Bronchial epithelial cell (primary cell): ENCODE results near the gene CTDNEP1. TPM values are rescaled to one million over a fixed set of nuclear protein-coding genes. Genes with fewer than 3 reads are reported as not detected.

Source experiments
- DNase-seq: peaks from one replicate; pipeline ENCODE4 v3.0.0-alpha.2; 2010; ENCODE audit warnings: low read depth
- FAIRE-seq: peaks from 2 replicates; lab custom pipeline; 2011; peaks lifted over from hg19 to GRCh38; lab: Jason Lieb, UNC
- H3K27me3 ChIP-seq: 2 replicates; pipeline ENCODE4 v1.5.1; 2011; ENCODE audit warnings: low read length; ENCODE audit not compliant: control insufficient read depth, insufficient read depth
- H3K36me3 ChIP-seq: 2 replicates; pipeline ENCODE4 v1.5.1; 2011; ENCODE audit warnings: low read length; ENCODE audit not compliant: control insufficient read depth, insufficient read depth
- H3K4me3 ChIP-seq: 2 replicates; pipeline ENCODE4 v1.5.1; 2011; ENCODE audit warnings: mild to moderate bottlenecking, low read depth, low read length, control low read depth
- total RNA-seq: library from RNA; depleted of rRNA; stranded (reverse); fragments of >200 nt; gene quantifications from 2 replicates; pipeline ENCODE4 v1.2.1, GENCODE V29; 2014
- TF ChIP-seq, protein P1 (sequence below): IDR thresholded peaks from 2 replicates; pipeline ENCODE4 v1.5.1; 2011; ENCODE audit warnings: mild to moderate bottlenecking, moderate library complexity, low read length, control low read depth, inconsistent platforms; ENCODE audit not compliant: insufficient read depth, severe bottlenecking

Gene CTDNEP1
- total RNA-seq, 1 donor from 2014 or later = 17.6 TPM

DNA sequence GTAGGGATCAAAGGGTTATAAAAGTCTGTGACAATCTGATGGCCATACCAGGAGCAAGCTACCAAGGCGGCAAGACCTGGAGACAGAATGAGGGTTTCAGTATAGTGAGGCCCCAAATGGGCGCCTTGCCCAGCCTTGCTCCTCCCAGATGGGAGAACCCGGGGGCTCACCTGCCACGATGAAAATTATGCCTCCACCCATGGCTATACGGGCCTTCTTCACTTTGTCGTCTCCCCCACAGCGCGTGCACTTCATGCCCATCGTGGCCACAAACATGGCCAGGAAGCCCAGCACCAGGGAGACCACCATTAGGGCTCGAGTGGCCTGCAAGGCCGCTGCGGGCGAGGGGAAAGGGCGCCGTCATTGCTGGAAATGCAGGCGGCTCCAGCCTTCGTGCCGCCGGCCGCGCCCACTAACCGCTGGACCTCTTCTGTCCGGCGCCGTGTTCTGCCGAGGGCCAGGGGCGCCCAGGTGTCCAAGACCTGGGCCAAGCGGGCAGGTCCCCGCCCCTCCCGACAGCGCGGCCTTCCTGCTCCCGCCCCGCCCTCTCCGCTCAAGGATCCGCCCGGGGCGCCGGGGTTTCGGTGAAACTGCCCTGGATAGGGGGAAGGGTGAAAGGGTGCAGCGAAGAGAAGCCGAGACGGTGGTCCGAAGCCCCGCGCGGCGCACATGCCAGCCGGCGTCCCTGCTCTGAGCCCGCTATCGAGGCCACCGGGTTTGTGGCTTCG, 9.3 kb upstream of the CTDNEP1 start:
- Histone ChIP-seq H3K36me3 (peaks cover 11% of the 10 kb centered on the region), H3K27me3 (no peaks in the 10 kb centered on the region), H3K4me3 (peak overlapping the region; percentile 97)
- TF ChIP-seq, protein P1, sequence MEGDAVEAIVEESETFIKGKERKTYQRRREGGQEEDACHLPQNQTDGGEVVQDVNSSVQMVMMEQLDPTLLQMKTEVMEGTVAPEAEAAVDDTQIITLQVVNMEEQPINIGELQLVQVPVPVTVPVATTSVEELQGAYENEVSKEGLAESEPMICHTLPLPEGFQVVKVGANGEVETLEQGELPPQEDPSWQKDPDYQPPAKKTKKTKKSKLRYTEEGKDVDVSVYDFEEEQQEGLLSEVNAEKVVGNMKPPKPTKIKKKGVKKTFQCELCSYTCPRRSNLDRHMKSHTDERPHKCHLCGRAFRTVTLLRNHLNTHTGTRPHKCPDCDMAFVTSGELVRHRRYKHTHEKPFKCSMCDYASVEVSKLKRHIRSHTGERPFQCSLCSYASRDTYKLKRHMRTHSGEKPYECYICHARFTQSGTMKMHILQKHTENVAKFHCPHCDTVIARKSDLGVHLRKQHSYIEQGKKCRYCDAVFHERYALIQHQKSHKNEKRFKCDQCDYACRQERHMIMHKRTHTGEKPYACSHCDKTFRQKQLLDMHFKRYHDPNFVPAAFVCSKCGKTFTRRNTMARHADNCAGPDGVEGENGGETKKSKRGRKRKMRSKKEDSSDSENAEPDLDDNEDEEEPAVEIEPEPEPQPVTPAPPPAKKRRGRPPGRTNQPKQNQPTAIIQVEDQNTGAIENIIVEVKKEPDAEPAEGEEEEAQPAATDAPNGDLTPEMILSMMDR = no peak
- FAIRE-seq (no peak), DNase-seq (peak; percentile 30)

DNA sequence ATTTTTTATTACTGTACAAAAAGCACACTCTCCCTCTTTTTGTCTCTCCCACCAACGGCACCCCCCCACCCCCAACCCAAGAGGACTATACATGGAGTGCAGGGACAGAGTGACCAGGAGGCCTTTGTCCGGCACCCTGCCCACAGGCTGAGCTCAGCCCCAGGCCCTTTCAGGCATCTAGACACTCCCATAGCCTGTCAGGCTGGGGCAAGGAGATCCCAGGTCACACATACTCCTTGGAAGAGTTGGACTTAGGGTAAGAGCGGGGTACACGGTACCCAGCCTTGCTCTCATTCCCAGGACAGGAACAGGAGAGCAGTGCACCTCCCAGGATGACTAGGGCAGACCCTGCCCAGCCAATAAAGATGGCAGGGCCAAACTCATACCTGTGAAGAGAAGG, 8.6 kb upstream of the CTDNEP1 start:
- TF ChIP-seq, protein P1 = no peak
- DNase-seq (no peak), FAIRE-seq (no peak)
- Histone ChIP-seq H3K27me3 (no peaks in the 10 kb centered on the region), H3K4me3 (peak overlapping the region; percentile 97), H3K36me3 (peaks cover 11% of the 10 kb centered on the region)

DNA sequence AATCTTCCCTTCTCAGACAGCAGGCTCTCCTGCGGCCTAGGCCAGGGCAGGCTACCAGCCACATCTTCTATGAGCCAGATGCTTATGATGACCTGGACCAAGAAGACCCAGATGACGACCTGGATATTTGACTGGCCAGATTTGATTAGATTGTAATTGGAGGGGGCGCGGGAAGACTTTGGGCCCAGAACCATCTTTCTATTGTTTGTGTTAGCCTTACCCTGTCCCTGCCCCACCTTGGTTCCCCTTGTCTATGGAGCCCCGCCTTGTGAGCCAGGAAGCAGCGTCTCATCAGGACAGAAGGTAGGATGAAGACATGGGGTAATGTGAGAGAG, 8.0 kb upstream of the CTDNEP1 start:
- H3K4me3 ChIP-seq = no peak overlapping the region
- no peak for DNase-seq
- H3K36me3 ChIP-seq = peaks cover 13% of the 10 kb centered on the region
- no peaks in the 10 kb centered on the region for H3K27me3 ChIP-seq
- no peak for FAIRE-seq
- TF ChIP-seq, protein P1 = no peak

DNA sequence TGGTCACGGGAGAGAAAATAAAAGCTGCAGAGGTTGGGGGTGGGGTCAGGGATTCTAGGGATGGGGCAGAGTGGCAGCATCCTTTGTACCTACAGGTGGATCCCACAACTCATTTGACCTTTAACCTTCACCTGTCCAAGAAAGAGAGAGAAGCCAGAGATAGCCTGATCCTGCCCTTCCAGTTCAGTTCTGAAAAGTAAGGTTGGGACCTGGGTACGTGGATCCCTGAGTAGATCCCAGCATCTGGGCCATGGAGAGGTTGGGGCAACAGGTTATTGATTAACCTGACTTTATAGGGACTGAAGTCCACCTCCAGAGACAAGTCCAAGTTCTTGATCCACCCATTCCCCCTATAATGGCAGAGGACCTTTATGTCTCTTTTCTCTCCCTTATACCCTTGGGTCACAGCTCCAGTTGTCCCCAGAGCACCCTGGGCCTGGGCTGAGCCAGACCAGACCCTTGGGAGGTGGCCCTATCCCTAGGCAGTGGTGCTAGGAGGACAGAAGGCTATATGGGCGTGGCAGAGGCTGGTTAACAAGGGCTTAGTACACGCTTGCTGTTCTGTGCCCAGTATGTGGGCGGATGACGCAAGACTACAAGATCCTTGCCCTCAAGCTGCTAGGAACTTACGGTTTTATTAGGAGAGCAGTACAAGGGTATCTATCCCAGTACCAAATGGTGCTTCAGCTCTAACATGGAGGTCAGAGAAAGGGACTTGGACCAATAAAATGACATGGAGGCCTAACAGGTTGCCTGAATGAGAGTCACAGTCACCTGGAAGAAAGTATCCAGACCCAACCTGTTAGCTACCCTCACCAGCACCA, 7.4 kb upstream of the CTDNEP1 start:
- TF ChIP-seq, protein P1 = no peak
- FAIRE-seq (peak; percentile 84), DNase-seq (peak; percentile 91)
- H3K4me3 ChIP-seq = no peak overlapping the region
- no peaks in the 10 kb centered on the region for H3K27me3 ChIP-seq
- H3K36me3 ChIP-seq = peaks cover 14% of the 10 kb centered on the region

DNA sequence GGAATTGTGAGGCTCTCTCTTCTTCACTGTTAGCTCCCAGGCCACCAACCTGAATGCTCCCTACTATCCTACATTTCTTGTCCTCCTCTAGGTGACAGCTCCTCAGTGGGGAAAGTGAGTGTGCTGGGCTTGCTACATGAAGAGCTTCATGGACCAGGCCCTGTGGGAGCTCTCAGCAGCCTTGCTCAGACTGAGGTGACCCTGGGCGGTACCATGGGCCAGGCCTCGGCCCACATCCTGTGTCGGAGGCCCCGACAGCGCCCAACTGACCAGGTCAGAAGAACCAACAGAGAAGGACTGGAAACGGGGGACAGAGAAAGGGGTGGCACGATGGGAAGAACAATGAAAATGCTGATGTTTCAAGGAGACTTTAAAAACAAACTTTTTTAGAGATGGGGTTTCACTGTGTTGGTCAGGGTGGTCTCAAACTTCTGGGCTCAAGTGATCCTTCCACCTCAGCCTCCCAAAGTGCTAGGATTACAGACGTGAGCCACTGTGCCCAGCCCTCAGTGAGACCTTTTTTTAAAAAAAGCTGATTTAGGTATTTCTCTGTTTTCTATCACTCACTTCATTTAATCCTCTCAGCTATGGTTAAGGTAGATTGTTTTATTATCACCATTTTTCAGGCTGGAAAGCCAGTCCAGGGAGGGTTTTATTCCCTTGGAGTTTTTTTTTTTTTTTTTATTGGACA, 5.4 kb upstream of the CTDNEP1 start:
- FAIRE-seq (no peak), DNase-seq (no peak)
- peaks cover 14% of the 10 kb centered on the region for H3K36me3 ChIP-seq
- TF ChIP-seq, protein P1 = no peak
- H3K27me3 ChIP-seq = no peaks in the 10 kb centered on the region
- H3K4me3 ChIP-seq = no peak overlapping the region
